ENCODE results near the gene PTPRD. TPM values are rescaled to one million over a fixed set of nuclear protein-coding genes. Genes with fewer than 3 reads are reported as not detected.

The PTPRD gene
- total RNA-seq, 2 experiments from 2014 or later = 0.03 TPM; not detected in 1

DNA sequence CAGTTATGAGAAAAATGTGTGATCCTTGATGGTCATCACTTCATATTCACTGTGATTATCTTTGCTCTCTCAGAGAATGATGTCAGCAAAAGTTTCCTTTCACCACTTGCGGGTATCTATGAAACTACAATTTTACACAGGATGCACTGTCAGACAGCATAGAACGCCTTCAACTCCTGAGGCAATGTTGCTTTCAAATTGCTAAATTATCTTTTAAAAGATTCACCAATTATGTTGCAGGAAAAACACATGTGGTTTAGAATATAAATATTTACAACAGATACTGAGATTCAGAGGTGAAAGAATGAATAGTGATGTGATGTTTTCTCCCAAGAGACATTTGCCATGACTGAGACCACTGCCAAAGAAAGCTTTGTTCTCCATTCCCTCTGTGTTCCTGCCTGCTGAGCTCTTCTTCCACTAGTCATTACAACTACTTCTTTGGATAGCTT is 1933.4 kb downstream of the PTPRD start:
- ChIA-PET POLR2A (interaction anchor here (0.5 kb wide), 1 partner anchor 24 kb away, joined by 3 read pairs; no protein-coding TSS in a partner anchor), CTCF (ENCODE audit: unreplicated experiment) (no interaction called here)
- no peak overlapping the region for H3K27ac ChIP-seq (ENCODE audit: low read depth, low read length, poor library complexity, severe bottlenecking)
- H3K9me2 ChIP-seq (ENCODE audit: insufficient read depth, low read length) = no peaks in the 10 kb centered on the region
- H2AFZ ChIP-seq (ENCODE audit: low read length) = no peak overlapping the region
- H3K4me1 ChIP-seq (ENCODE audit: insufficient read depth, low read length, poor library complexity, severe bottlenecking) = no peaks in the 10 kb centered on the region
- no peak for DNase-seq (ENCODE audit: low spot score)
- H3K36me3 ChIP-seq (ENCODE audit: insufficient read depth, low read length) = no peaks in the 10 kb centered on the region
- BruUV-seq (replicated peaks) = no TSS peak
- H3K4me2 ChIP-seq (ENCODE audit: low read length) = no peak overlapping the region
- H3K9me3 ChIP-seq (ENCODE audit: low read length) = no peaks in the 10 kb centered on the region
- H3K79me2 ChIP-seq (ENCODE audit: insufficient read depth, low read depth, low read length) = no peaks in the 10 kb centered on the region
- H4K20me1 ChIP-seq (ENCODE audit: insufficient read depth, low read length) = no peaks in the 10 kb centered on the region
- intact Hi-C loops (cut with micrococcal nuclease; ENCODE audit: unreplicated experiment) = no loop called here
- H3K4me3 ChIP-seq (ENCODE audit: low read depth, low read length, poor library complexity, severe bottlenecking) = no peak overlapping the region
- TF ChIP-seq EZH2phosphoT487 (IDR thresholded peaks at IDR 0.05; ENCODE audit: borderline replicate concordance, low read depth, low read length) = no peak
- TF ChIP-seq, protein P1, sequence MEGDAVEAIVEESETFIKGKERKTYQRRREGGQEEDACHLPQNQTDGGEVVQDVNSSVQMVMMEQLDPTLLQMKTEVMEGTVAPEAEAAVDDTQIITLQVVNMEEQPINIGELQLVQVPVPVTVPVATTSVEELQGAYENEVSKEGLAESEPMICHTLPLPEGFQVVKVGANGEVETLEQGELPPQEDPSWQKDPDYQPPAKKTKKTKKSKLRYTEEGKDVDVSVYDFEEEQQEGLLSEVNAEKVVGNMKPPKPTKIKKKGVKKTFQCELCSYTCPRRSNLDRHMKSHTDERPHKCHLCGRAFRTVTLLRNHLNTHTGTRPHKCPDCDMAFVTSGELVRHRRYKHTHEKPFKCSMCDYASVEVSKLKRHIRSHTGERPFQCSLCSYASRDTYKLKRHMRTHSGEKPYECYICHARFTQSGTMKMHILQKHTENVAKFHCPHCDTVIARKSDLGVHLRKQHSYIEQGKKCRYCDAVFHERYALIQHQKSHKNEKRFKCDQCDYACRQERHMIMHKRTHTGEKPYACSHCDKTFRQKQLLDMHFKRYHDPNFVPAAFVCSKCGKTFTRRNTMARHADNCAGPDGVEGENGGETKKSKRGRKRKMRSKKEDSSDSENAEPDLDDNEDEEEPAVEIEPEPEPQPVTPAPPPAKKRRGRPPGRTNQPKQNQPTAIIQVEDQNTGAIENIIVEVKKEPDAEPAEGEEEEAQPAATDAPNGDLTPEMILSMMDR (conservative IDR thresholded peaks at IDR 0.05; ENCODE audit: low read length) = no peak

DNA sequence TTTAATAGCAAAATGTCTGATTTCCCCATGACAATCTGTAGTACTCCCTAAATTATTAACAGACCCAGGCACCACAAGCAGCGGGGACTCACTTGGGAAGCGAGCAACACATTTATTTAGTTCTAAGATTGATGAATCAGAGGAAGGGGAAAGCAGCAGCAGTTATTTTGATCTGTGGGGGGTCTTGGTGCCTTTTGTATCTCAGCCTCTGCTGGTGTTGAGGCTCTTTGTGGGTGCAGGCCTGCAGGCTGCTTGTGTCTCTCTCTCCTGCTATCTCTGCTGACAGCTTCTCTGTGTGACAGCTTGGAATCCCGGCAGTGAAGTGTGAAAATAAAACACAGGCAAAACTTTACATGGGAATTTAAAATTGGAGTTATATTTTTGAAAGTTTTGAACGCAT is 1935.1 kb downstream of the PTPRD start:
- no TSS peak for BruUV-seq (replicated peaks)
- no peaks in the 10 kb centered on the region for H3K36me3 ChIP-seq (ENCODE audit: insufficient read depth, low read length)
- POLR2A ChIA-PET = no interaction called here
- H3K4me1 ChIP-seq (ENCODE audit: insufficient read depth, low read length, poor library complexity, severe bottlenecking) = no peaks in the 10 kb centered on the region
- intact Hi-C loops (cut with micrococcal nuclease; ENCODE audit: unreplicated experiment) = no loop called here
- H3K9me3 ChIP-seq (ENCODE audit: low read length) = no peaks in the 10 kb centered on the region
- H2AFZ ChIP-seq (ENCODE audit: low read length) = no peak overlapping the region
- no peaks in the 10 kb centered on the region for H3K9me2 ChIP-seq (ENCODE audit: insufficient read depth, low read length)
- DNase-seq (ENCODE audit: low spot score) = no peak
- TF ChIP-seq, protein P1 (conservative IDR thresholded peaks at IDR 0.05; ENCODE audit: low read length) = no peak
- no peak for TF ChIP-seq EZH2phosphoT487 (IDR thresholded peaks at IDR 0.05; ENCODE audit: borderline replicate concordance, low read depth, low read length)
- CTCF ChIA-PET (ENCODE audit: unreplicated experiment) = no interaction called here
- H3K4me2 ChIP-seq (ENCODE audit: low read length) = no peak overlapping the region
- H3K27ac ChIP-seq (ENCODE audit: low read depth, low read length, poor library complexity, severe bottlenecking) = no peak overlapping the region
- H3K79me2 ChIP-seq (ENCODE audit: insufficient read depth, low read depth, low read length) = no peaks in the 10 kb centered on the region
- H4K20me1 ChIP-seq (ENCODE audit: insufficient read depth, low read length) = no peaks in the 10 kb centered on the region
- no peak overlapping the region for H3K4me3 ChIP-seq (ENCODE audit: low read depth, low read length, poor library complexity, severe bottlenecking)

DNA sequence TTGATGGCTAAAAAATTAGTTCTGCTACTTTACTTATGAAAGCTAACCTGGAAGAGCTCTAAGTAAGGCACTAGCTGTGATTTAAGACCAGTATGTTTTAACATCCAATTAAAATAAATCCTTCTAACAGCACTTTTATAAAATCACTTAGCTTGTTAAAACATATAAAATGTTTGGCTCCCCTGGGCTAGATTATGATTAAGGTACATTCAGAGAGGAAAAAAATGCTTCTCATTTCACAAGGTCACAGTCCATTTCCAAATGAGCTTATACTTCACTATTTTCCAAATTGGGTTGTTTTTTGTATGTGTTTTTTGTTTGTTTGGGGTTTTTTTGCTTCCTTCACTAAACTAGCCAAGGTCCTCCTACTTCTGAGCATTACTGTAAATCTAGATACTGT is 1938.3 kb downstream of the PTPRD start:
- ChIA-PET CTCF (ENCODE audit: unreplicated experiment) (no interaction called here), POLR2A (interaction anchor here (0.5 to 1.1 kb wide), 5 partner anchors 9 to 1902 kb away, joined by 3 to 6 read pairs (median 3); no protein-coding TSS in a partner anchor)
- no TSS peak for BruUV-seq (replicated peaks)
- intact Hi-C loops (cut with micrococcal nuclease; ENCODE audit: unreplicated experiment) = no loop called here
- H3K4me1 ChIP-seq (ENCODE audit: insufficient read depth, low read length, poor library complexity, severe bottlenecking) = no peaks in the 10 kb centered on the region
- H4K20me1 ChIP-seq (ENCODE audit: insufficient read depth, low read length) = no peaks in the 10 kb centered on the region
- DNase-seq (ENCODE audit: low spot score) = no peak
- no peak overlapping the region for H3K27ac ChIP-seq (ENCODE audit: low read depth, low read length, poor library complexity, severe bottlenecking)
- TF ChIP-seq, protein P1 (conservative IDR thresholded peaks at IDR 0.05; ENCODE audit: low read length) = no peak
- no peak for TF ChIP-seq EZH2phosphoT487 (IDR thresholded peaks at IDR 0.05; ENCODE audit: borderline replicate concordance, low read depth, low read length)
- H3K9me3 ChIP-seq (ENCODE audit: low read length) = no peaks in the 10 kb centered on the region
- H2AFZ ChIP-seq (ENCODE audit: low read length) = no peak overlapping the region
- H3K79me2 ChIP-seq (ENCODE audit: insufficient read depth, low read depth, low read length) = no peaks in the 10 kb centered on the region
- H3K36me3 ChIP-seq (ENCODE audit: insufficient read depth, low read length) = no peaks in the 10 kb centered on the region
- no peak overlapping the region for H3K4me3 ChIP-seq (ENCODE audit: low read depth, low read length, poor library complexity, severe bottlenecking)
- no peak overlapping the region for H3K4me2 ChIP-seq (ENCODE audit: low read length)
- H3K9me2 ChIP-seq (ENCODE audit: insufficient read depth, low read length) = no peaks in the 10 kb centered on the region

Data from OCI-LY7 (cell line).